ENCODE measurements around the gene GBE1.
A peak's percentile ranks its signal among the peaks of the same experiment; 100 is the strongest.

DNA sequence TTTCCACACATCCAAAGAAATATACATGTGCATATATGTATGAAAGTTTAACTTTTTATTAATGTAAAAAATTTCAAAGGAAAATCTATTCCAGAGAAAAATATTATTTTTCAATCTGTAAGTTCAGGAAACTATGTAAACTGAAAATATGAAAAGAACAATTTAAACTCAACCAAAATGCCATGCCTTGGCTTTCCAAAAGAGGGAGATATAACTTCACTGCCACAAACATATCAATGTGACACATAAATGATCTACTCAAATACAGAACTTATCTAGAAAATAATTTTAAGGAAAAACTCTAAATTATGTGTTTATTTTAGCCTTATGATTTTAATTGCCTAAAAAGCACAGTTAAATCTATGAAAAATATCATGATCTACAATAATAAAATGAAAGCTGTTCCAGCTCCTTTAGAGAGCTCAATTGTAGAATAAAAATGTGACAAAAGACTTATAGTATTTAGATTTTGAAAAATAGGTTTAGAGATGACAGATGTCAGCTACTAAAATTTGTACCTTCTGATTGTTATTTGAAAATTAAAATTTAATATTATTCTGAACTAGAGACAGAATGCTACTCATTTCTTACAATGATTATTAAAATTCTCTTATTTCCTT is 94.8 kb downstream of the GBE1 start:
- TF ChIP-seq, protein P1, sequence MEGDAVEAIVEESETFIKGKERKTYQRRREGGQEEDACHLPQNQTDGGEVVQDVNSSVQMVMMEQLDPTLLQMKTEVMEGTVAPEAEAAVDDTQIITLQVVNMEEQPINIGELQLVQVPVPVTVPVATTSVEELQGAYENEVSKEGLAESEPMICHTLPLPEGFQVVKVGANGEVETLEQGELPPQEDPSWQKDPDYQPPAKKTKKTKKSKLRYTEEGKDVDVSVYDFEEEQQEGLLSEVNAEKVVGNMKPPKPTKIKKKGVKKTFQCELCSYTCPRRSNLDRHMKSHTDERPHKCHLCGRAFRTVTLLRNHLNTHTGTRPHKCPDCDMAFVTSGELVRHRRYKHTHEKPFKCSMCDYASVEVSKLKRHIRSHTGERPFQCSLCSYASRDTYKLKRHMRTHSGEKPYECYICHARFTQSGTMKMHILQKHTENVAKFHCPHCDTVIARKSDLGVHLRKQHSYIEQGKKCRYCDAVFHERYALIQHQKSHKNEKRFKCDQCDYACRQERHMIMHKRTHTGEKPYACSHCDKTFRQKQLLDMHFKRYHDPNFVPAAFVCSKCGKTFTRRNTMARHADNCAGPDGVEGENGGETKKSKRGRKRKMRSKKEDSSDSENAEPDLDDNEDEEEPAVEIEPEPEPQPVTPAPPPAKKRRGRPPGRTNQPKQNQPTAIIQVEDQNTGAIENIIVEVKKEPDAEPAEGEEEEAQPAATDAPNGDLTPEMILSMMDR (IDR thresholded peaks at IDR 0.05; ENCODE audit: insufficient read depth, low read length): peak; percentile 35
- no peak for TF ChIP-seq POLR2AphosphoS5 (IDR thresholded peaks at IDR 0.05; ENCODE audit: low read depth)
